C4-2B (cell line): ENCODE measurements around the gene STK38L.

ENCODE experiments used
- CTCF ChIP-seq: fragments of 450-650 bp; conservative IDR thresholded peaks from 2 replicates; pipeline ENCODE4 v1.5.1; 2017; ENCODE audit warnings: mild to moderate bottlenecking
- ZFX ChIP-seq: fragments of 450-650 bp; IDR thresholded peaks from 2 replicates; pipeline ENCODE4 v1.6.1; 2017

GRCh38 chr12:27260746-27261145, 16.7 kb downstream of the STK38L start:
- TF ChIP-seq CTCF (no peak), ZFX (no peak)
